Vagina (tissue), 2 donors: ENCODE measurements around the gene SMAGP.

Source experiments
- CTCF ChIP-seq, 3 experiments: fragments of 450-650 bp in 2 of 3; fragments of 200-600 bp in 1 of 3; sonication (generic) in 1 of 3; IDR thresholded peaks; one replicate each; pipeline ENCODE4 v1.5.1; 2017 to 2019; ENCODE audit warnings: antibody characterized with exemption in 3 of 3, mild to moderate bottlenecking in 2 of 3, moderate library complexity in 2 of 3
- POLR2A ChIP-seq, 2 donors: fragments of 450-650 bp; IDR thresholded peaks; one replicate each; pipeline ENCODE4 v1.6.1; 2017; ENCODE audit warnings: antibody characterized with exemption in 2 of 2, mild to moderate bottlenecking in 2 of 2, moderate library complexity in 2 of 2
- POLR2AphosphoS5 ChIP-seq, 2 donors: sonication (generic); formaldehyde crosslinking; IDR thresholded peaks; one replicate each; pipeline ENCODE4 v1.9.0; 2017; ENCODE audit warnings: antibody characterized with exemption in 2 of 2, mild to moderate bottlenecking in 2 of 2, low read depth in 1 of 2; ENCODE audit not compliant: insufficient read depth in 1 of 2

GRCh38 chr12:51244269-51244668, 25.9 kb downstream of the SMAGP start:
- TF ChIP-seq POLR2AphosphoS5 (IDR thresholded peaks at IDR 0.05; ENCODE audit: insufficient read depth in 1 of 2, low read depth in 1 of 2) (no peak), CTCF (IDR thresholded peaks at IDR 0.05) (no peak), POLR2A (IDR thresholded peaks at IDR 0.05) (no peak)
